ENCODE data around the gene ZSCAN18. TPM values are rescaled to one million over a fixed set of nuclear protein-coding genes. Genes with fewer than 3 reads are reported as not detected.

The ZSCAN18 gene
- total and polyA plus RNA-seq, 4 experiments from 2014 or later, result 15.3 to 69.1 (median 39.8) TPM

GRCh38 chr19:58123354-58123753 is 25.3 kb upstream of the ZSCAN18 start:
- Mint-ChIP-seq H3K27me3 (no peaks in the 10 kb centered on the region), H3K4me3 (no peak overlapping the region), H3K9me3 (peaks cover 2 to 98% (median 92%) of the 10 kb centered on the region in 8 donors), H3K36me3 (peaks cover 41 to 48% of the 10 kb centered on the region in 2 donors), H3K4me1 (peaks cover 0 to 3% (median 0%) of the 10 kb centered on the region in 4 donors), H3K27ac (no peak overlapping the region)
- intact Hi-C loops (cut with micrococcal nuclease), result no loop called here
- H3K36me3 ChIP-seq (ENCODE audit: insufficient read depth, low read length), result peaks cover 4% of the 10 kb centered on the region
- no peak overlapping the region for H3K4me3 ChIP-seq (ENCODE audit: low read length in 2 of 2)
- POLR2A ChIA-PET (ENCODE audit: partially characterized antibody), result no interaction called here
- peaks cover 9 to 83% of the 10 kb centered on the region in 2 donors for H3K9me3 ChIP-seq (ENCODE audit: control insufficient read depth in 1 of 2, low read length in 2 of 2)
- CTCF ChIA-PET (ENCODE audit: partially characterized antibody), result no interaction called here
- no peaks in the 10 kb centered on the region for H3K4me1 ChIP-seq (ENCODE audit: insufficient read depth, low read length)
- no peak overlapping the region for H3K27ac ChIP-seq (ENCODE audit: low read depth, low read length)
- no peaks in the 10 kb centered on the region for H3K27me3 ChIP-seq (ENCODE audit: insufficient read depth, low read length)
- no peak for DNase-seq

- H3K4me3 Mint-ChIP-seq, result peak overlapping the region in 1 of 8 donors; percentile 69
- peaks cover 34 to 39% of the 10 kb centered on the region in 2 donors for H3K36me3 Mint-ChIP-seq
- H3K9me3 ChIP-seq (ENCODE audit: control insufficient read depth in 1 of 2, low read length in 2 of 2), result peaks cover 0 to 60% of the 10 kb centered on the region in 2 donors
Observed at GRCh38 chr19:58118979-58119733, 21.1 kb upstream of the ZSCAN18 start.

GRCh38 chr19:58117841-58118575 is 20.0 kb upstream of the ZSCAN18 start:
- Histone ChIP-seq H3K27me3 (ENCODE audit: insufficient read depth, low read length) (no peaks in the 10 kb centered on the region), H3K36me3 (ENCODE audit: insufficient read depth, low read length) (no peaks in the 10 kb centered on the region), H3K4me1 (ENCODE audit: insufficient read depth, low read length) (no peaks in the 10 kb centered on the region), H3K9me3 (ENCODE audit: control insufficient read depth in 1 of 2, low read length in 2 of 2) (peaks cover 0 to 48% of the 10 kb centered on the region in 2 donors), H3K4me3 (ENCODE audit: low read length in 2 of 2) (no peak overlapping the region), H3K27ac (ENCODE audit: low read depth, low read length) (no peak overlapping the region)
- Mint-ChIP-seq H3K27ac (no peak overlapping the region), H3K4me1 (peaks cover 0 to 3% (median under 1%) of the 10 kb centered on the region in 4 donors), H3K36me3 (peaks cover 33 to 35% of the 10 kb centered on the region in 2 donors), H3K9me3 (peaks cover 0 to 95% (median 83%) of the 10 kb centered on the region in 8 donors), H3K27me3 (peaks cover 1 to 2% of the 10 kb centered on the region in 2 donors), H3K4me3 (no peak overlapping the region)
- ChIA-PET POLR2A (ENCODE audit: partially characterized antibody) (no interaction called here), CTCF (ENCODE audit: partially characterized antibody) (no interaction called here)
- intact Hi-C loops (cut with micrococcal nuclease), result no loop called here
- no peak for DNase-seq

More at GRCh38 chr19:58118979-58119733, 21.1 kb upstream of the ZSCAN18 start:
- H3K27me3 Mint-ChIP-seq, result peaks cover 1 to 2% of the 10 kb centered on the region in 2 donors
- Histone ChIP-seq H3K4me3 (ENCODE audit: low read length in 2 of 2) (no peak overlapping the region), H3K36me3 (ENCODE audit: insufficient read depth, low read length) (no peaks in the 10 kb centered on the region), H3K27me3 (ENCODE audit: insufficient read depth, low read length) (no peaks in the 10 kb centered on the region), H3K27ac (ENCODE audit: low read depth, low read length) (no peak overlapping the region), H3K4me1 (ENCODE audit: insufficient read depth, low read length) (no peaks in the 10 kb centered on the region)
- H3K9me3 Mint-ChIP-seq, result peaks cover 0 to 96% (median 85%) of the 10 kb centered on the region in 8 donors
- peak overlapping the region in 1 of 7 donors; percentile 72 for H3K27ac Mint-ChIP-seq
- CTCF ChIA-PET (ENCODE audit: partially characterized antibody), result no interaction called here
- intact Hi-C loops (cut with micrococcal nuclease), result no loop called here
- no peak for DNase-seq
- POLR2A ChIA-PET (ENCODE audit: partially characterized antibody), result no interaction called here
- peaks cover 0 to 3% (median under 1%) of the 10 kb centered on the region in 4 donors for H3K4me1 Mint-ChIP-seq

GRCh38 chr19:58108546-58108817 is 10.5 kb upstream of the ZSCAN18 start:
- Mint-ChIP-seq H3K4me3 (no peak overlapping the region), H3K4me1 (no peaks in the 10 kb centered on the region), H3K9me3 (peaks cover 0 to 91% (median 80%) of the 10 kb centered on the region in 8 donors), H3K27ac (no peak overlapping the region), H3K27me3 (peaks cover 0 to 2% of the 10 kb centered on the region in 2 donors), H3K36me3 (peaks cover 23 to 37% of the 10 kb centered on the region in 2 donors)
- H3K4me3 ChIP-seq (ENCODE audit: low read length in 2 of 2), result no peak overlapping the region
- peaks cover 4 to 45% of the 10 kb centered on the region in 2 donors for H3K9me3 ChIP-seq (ENCODE audit: control insufficient read depth in 1 of 2, low read length in 2 of 2)
- ChIA-PET POLR2A (ENCODE audit: partially characterized antibody) (no interaction called here), CTCF (ENCODE audit: partially characterized antibody) (no interaction called here)
- H3K27me3 ChIP-seq (ENCODE audit: insufficient read depth, low read length), result no peaks in the 10 kb centered on the region
- no peaks in the 10 kb centered on the region for H3K4me1 ChIP-seq (ENCODE audit: insufficient read depth, low read length)
- no peak overlapping the region for H3K27ac ChIP-seq (ENCODE audit: low read depth, low read length)
- DNase-seq, result no peak
- H3K36me3 ChIP-seq (ENCODE audit: insufficient read depth, low read length), result no peaks in the 10 kb centered on the region
- intact Hi-C loops (cut with micrococcal nuclease), result no loop called here

- no peaks in the 10 kb centered on the region for H3K36me3 ChIP-seq (ENCODE audit: insufficient read depth, low read length)
- H3K36me3 Mint-ChIP-seq, result peaks cover 24 to 41% of the 10 kb centered on the region in 2 donors
- peaks cover 4 to 49% of the 10 kb centered on the region in 2 donors for H3K9me3 ChIP-seq (ENCODE audit: control insufficient read depth in 1 of 2, low read length in 2 of 2)
- no peak overlapping the region for H3K4me3 Mint-ChIP-seq
- peaks cover 0 to 91% (median 79%) of the 10 kb centered on the region in 8 donors for H3K9me3 Mint-ChIP-seq
- no peaks in the 10 kb centered on the region for H3K27me3 ChIP-seq (ENCODE audit: insufficient read depth, low read length)
- peaks cover 0 to 2% of the 10 kb centered on the region in 2 donors for H3K27me3 Mint-ChIP-seq
- CTCF ChIA-PET (ENCODE audit: partially characterized antibody), result no interaction called here
- intact Hi-C loops (cut with micrococcal nuclease), result no loop called here
- H3K27ac ChIP-seq (ENCODE audit: low read depth, low read length), result no peak overlapping the region
- H3K4me1 Mint-ChIP-seq, result no peaks in the 10 kb centered on the region
- H3K27ac Mint-ChIP-seq, result no peak overlapping the region
- no peak overlapping the region for H3K4me3 ChIP-seq (ENCODE audit: low read length in 2 of 2)
- DNase-seq, result no peak
- no peaks in the 10 kb centered on the region for H3K4me1 ChIP-seq (ENCODE audit: insufficient read depth, low read length)
- POLR2A ChIA-PET (ENCODE audit: partially characterized antibody), result no interaction called here
Observed at GRCh38 chr19:58107778-58108545, 9.9 kb upstream of the ZSCAN18 start.

GRCh38 chr19:58098682-58098998 is 609 bp upstream of the ZSCAN18 start:
- CTCF ChIA-PET (ENCODE audit: partially characterized antibody), result interaction anchor here (1.3 kb wide), 1 partner anchor 96 kb away, joined by 3 read pairs; the partner anchor contains the start of gene ZNF606
- H3K9me3 ChIP-seq (ENCODE audit: control insufficient read depth in 1 of 2, low read length in 2 of 2), result peaks cover 0 to 8% of the 10 kb centered on the region in 2 donors

More at GRCh38 chr19:58098682-58098998, 609 bp upstream of the ZSCAN18 start:
- Histone ChIP-seq H3K27ac (ENCODE audit: low read depth, low read length) (peak overlapping the region; percentile 98), H3K36me3 (ENCODE audit: insufficient read depth, low read length) (no peaks in the 10 kb centered on the region), H3K4me1 (ENCODE audit: insufficient read depth, low read length) (peaks cover 5% of the 10 kb centered on the region), H3K27me3 (ENCODE audit: insufficient read depth, low read length) (no peaks in the 10 kb centered on the region), H3K4me3 (ENCODE audit: low read length in 2 of 2) (peak overlapping the region; percentile 61 to 69)
- POLR2A ChIA-PET (ENCODE audit: partially characterized antibody), result interaction anchor here (0.7 to 2.1 kb wide), 3 partner anchors 85 to 182 kb away, joined by 3 to 7 read pairs (median 7); partner anchors contain the start of genes ZNF274 and ZNF606
- peak overlapping the region; percentile 100 for H3K27ac Mint-ChIP-seq
- H3K36me3 Mint-ChIP-seq, result peaks cover 26 to 31% of the 10 kb centered on the region in 2 donors
- H3K9me3 Mint-ChIP-seq, result peaks cover 4 to 68% (median 50%) of the 10 kb centered on the region in 8 donors
- DNase-seq, result no peak
- intact Hi-C loops (cut with micrococcal nuclease), result loop anchor here (1.0 to 5.0 kb wide), 3 partner anchors 52 to 181 kb away; partner anchors contain the start of genes ZNF329, ZNF417 and ZNF606
- peak overlapping the region; percentile 88 to 97 (median 92) for H3K4me3 Mint-ChIP-seq
- H3K4me1 Mint-ChIP-seq, result peaks cover 7 to 24% (median 14%) of the 10 kb centered on the region in 4 donors
- peaks cover 0 to 3% of the 10 kb centered on the region in 2 donors for H3K27me3 Mint-ChIP-seq
